IMR-90 (cell line): ENCODE measurements around the gene CDH3.

ENCODE experiments used
- CEBPB ChIP-seq: IDR thresholded peaks from 2 replicates; pipeline ENCODE4 v1.6.1; 2012; ENCODE audit warnings: low read depth, low read length, improper control_type of control experiment
- CTCF ChIP-seq: conservative IDR thresholded peaks from 2 replicates; pipeline ENCODE4 v1.5.1; 2012; ENCODE audit warnings: mild to moderate bottlenecking, low read depth, low read length, improper control_type of control experiment
- FOS ChIP-seq: fragments of 150-350 bp; IDR thresholded peaks from 2 replicates; pipeline ENCODE4 v1.6.1; 2016; ENCODE audit warnings: low read depth, low read length
- MAFK ChIP-seq: IDR thresholded peaks from 2 replicates; pipeline ENCODE4 v1.6.1; 2012; ENCODE audit warnings: low read depth, low read length, improper control_type of control experiment
- MAZ ChIP-seq: IDR thresholded peaks from 2 replicates; pipeline ENCODE4 v1.6.1; 2012; ENCODE audit warnings: low read depth, mild to moderate bottlenecking, low read length, improper control_type of control experiment, moderate library complexity, borderline replicate concordance
- MXI1 ChIP-seq: IDR thresholded peaks from 2 replicates; pipeline ENCODE4 v1.6.1; 2012; ENCODE audit warnings: low read depth, mild to moderate bottlenecking, low read length, moderate library complexity, borderline replicate concordance
- POLR2A ChIP-seq: IDR thresholded peaks from 2 replicates; pipeline ENCODE4 v1.6.1; 2012; ENCODE audit warnings: mild to moderate bottlenecking, low read depth, low read length
- RFX5 ChIP-seq: IDR thresholded peaks from 2 replicates; pipeline ENCODE4 v1.8.0; 2012; ENCODE audit warnings: low read depth, mild to moderate bottlenecking, low read length, moderate library complexity
- SMC3 ChIP-seq: fragments of 150-350 bp; IDR thresholded peaks from 2 replicates; pipeline ENCODE4 v1.6.1; 2016; ENCODE audit warnings: low read depth, mild to moderate bottlenecking, antibody characterized with exemption, low read length, moderate library complexity
- USF2 ChIP-seq: fragments of 150-350 bp; IDR thresholded peaks from 2 replicates; pipeline ENCODE4 v1.6.1; 2017; ENCODE audit warnings: mild to moderate bottlenecking, antibody characterized with exemption, low read length, low read depth

- no peak for TF ChIP-seq CTCF
- TF ChIP-seq POLR2A = no peak
- no peak for TF ChIP-seq FOS
- TF ChIP-seq SMC3 = no peak
- TF ChIP-seq CEBPB = no peak
- TF ChIP-seq MAFK = no peak
- TF ChIP-seq MXI1 = no peak
- TF ChIP-seq USF2 = no peak
- TF ChIP-seq MAZ = no peak
- no peak for TF ChIP-seq RFX5
Measured at GRCh38 chr16:68700120-68700519, 55.0 kb downstream of the CDH3 start.
